ENCODE results near the gene STRIP1.

Gene STRIP1

GRCh38 chr1:110034451-110035235 is at the start of gene STRIP1:
TSS of gene STRIP1 (plus strand) at chr1:110034624. CDS start at chr1:110034638, 14 bp downstream.
- DNase-seq (ENCODE audit: low read depth) = peak; percentile 85

GRCh38 chr1:109985247-109986053 is 49.0 kb upstream of the STRIP1 start:
- DNase-seq (ENCODE audit: low read depth) = no peak

- no peak for DNase-seq (ENCODE audit: low read depth)
These were observed 48.4 kb upstream of the STRIP1 start for GRCh38 chr1:109986054-109986444.

GRCh38 chr1:109988349-109988914 is 46.0 kb upstream of the STRIP1 start:
- no peak for DNase-seq (ENCODE audit: low read depth)

- DNase-seq (ENCODE audit: low read depth) = no peak
These were observed 44.7 kb upstream of the STRIP1 start for GRCh38 chr1:109989506-109990301.

- no peak for DNase-seq (ENCODE audit: low read depth)
These were observed 44.1 kb upstream of the STRIP1 start for GRCh38 chr1:109990302-109990653.

GRCh38 chr1:109991400-109991925 is 43.0 kb upstream of the STRIP1 start:
- DNase-seq (ENCODE audit: low read depth) = no peak

GRCh38 chr1:109993885-109994284 is 40.5 kb upstream of the STRIP1 start:
- DNase-seq (ENCODE audit: low read depth) = no peak

GRCh38 chr1:109994654-109995053 is 39.8 kb upstream of the STRIP1 start:
- no peak for DNase-seq (ENCODE audit: low read depth)

- no peak for DNase-seq (ENCODE audit: low read depth)
These were observed 38.9 kb upstream of the STRIP1 start for GRCh38 chr1:109995536-109995935.

GRCh38 chr1:109996476-109996875 is 37.9 kb upstream of the STRIP1 start:
- DNase-seq (ENCODE audit: low read depth) = no peak

- DNase-seq (ENCODE audit: low read depth) = no peak
These were observed 37.1 kb upstream of the STRIP1 start for GRCh38 chr1:109997204-109997866.

- DNase-seq (ENCODE audit: low read depth) = no peak
These were observed 36.6 kb upstream of the STRIP1 start for GRCh38 chr1:109997867-109998229.

- no peak for DNase-seq (ENCODE audit: low read depth)
These were observed 31.7 kb upstream of the STRIP1 start for GRCh38 chr1:110002695-110003094.

- DNase-seq (ENCODE audit: low read depth) = peak; percentile 96
These were observed 30.5 kb upstream of the STRIP1 start for GRCh38 chr1:110003747-110004428.

- DNase-seq (ENCODE audit: low read depth) = no peak
These were observed 29.8 kb upstream of the STRIP1 start for GRCh38 chr1:110004583-110004982.

- no peak for DNase-seq (ENCODE audit: low read depth)
These were observed 28.5 kb upstream of the STRIP1 start for GRCh38 chr1:110005971-110006370.

GRCh38 chr1:110006516-110006915 is 27.9 kb upstream of the STRIP1 start:
- DNase-seq (ENCODE audit: low read depth) = no peak

- DNase-seq (ENCODE audit: low read depth) = no peak
These were observed 27.2 kb upstream of the STRIP1 start for GRCh38 chr1:110007046-110007830.

GRCh38 chr1:110008971-110009565 is 25.4 kb upstream of the STRIP1 start:
- DNase-seq (ENCODE audit: low read depth) = no peak
